ENCODE measurements around the gene PDGFD. TPM values are rescaled to one million over a fixed set of nuclear protein-coding genes. Genes with fewer than 3 reads are reported as not detected.

Gene PDGFD
- total RNA-seq, 2 experiments from 2014 or later = 0.11 to 0.13 TPM

DNA sequence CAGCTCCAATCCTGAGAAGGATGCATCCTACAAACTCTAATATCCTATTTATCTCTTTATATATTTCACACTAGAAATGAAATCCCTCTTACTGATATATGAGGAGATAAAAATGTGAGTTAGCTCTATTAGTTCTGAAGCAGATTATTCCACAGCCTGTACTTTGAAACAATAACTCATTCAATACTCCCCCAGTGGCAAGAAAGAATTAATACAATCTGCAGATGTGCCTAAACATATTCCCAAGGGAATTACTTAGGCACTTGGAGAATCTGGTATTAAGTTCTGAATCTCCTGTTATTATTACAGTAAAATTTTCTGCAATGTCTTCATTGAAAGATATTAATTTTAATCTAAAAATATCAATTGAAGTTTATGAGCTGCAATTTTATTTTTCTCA, 68.2 kb downstream of the PDGFD start:
- ChIA-PET POLR2A (interaction anchor here (0.5 kb wide), 1 partner anchor 1660 kb away, joined by 3 read pairs; no protein-coding TSS in a partner anchor), CTCF (no interaction called here)

GRCh38 chr11:104094576-104094975, 69.4 kb downstream of the PDGFD start:
- CTCF ChIA-PET = no interaction called here
- POLR2A ChIA-PET = no interaction called here

DNA sequence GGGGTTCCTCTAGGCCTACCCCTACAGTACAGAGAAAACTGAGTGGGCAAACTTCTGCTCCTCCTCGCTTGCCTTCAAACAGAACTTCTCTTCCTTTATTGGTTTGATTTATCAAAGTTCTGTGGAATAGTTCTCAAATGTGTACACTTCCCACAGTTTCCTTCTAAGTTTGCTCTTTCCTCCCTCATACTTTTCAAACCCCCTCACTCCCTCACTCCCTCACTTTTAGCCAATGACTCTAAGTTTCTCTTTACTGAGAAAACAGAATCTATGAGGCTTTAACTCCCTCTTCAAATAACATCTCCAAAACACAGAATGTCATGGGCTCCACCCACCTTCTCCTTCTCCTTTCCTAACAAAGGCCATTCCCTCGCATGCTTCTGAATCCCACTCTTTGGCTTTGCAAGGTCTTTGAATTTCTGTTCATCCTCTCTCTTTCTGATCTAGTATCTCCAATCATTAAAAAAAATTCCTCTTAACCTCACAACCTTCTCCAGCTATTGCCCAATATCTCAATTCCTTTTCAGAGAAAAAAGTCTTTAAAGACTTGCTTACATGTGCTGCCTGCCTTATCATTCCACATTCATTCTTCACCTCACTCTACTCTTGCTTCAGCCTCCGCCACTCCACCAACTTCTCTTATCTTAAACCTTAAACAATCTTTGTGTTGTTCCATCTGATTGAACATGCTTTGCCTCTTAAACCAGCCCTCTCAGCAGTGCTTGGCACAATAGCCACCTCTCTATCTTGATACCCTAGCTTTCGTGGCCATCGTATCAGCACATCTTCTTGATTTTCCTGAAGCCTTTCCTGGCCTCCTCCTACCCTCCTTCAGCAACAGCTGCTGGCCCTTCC, 70.3 kb downstream of the PDGFD start:
- ChIA-PET CTCF (no interaction called here), POLR2A (no interaction called here)

GRCh38 chr11:104092744-104093143, 71.2 kb downstream of the PDGFD start:
- POLR2A ChIA-PET = no interaction called here
- CTCF ChIA-PET = no interaction called here

DNA sequence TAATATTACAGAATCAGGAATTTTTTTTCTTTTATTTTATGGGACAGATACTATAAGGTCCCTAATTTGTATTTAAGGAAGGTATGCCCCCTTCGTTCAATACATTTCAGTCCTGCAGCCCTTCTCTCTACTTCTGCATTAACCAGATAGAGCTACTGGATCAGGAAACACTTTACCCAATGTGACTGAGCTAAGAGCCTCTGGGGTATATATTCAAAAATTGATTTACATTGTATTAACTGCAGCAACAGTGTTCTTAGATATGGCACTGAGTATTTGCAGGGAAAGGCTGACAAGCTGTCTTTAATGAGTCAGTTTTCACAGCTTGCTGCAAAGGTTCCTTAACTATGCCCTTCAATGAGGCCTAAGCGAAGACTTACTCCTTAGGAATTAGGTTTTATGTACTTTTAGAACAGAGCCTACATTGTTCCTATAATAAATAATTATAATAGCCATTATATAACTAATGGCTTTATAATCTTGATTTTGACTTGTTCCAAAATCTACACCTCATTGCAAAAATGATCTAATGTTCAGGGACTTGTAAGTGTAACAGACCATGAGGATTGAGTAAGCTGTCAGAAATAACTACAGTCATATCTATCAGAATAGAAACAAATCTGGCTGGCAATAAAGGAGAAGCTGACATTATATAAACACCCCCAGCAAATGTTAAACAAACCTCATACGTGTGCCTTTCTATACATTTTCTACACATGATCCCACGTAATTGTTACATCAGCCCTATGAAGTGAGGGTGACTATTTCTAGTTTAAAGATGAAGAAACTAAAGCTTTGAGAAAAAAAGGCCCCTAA, 72.5 kb downstream of the PDGFD start:
- ChIA-PET CTCF (no interaction called here), POLR2A (no interaction called here)

GRCh38 chr11:104090767-104091166, 73.2 kb downstream of the PDGFD start:
- POLR2A ChIA-PET = no interaction called here
- CTCF ChIA-PET = no interaction called here

GRCh38 chr11:104089481-104089880, 74.5 kb downstream of the PDGFD start:
- CTCF ChIA-PET = no interaction called here
- POLR2A ChIA-PET = no interaction called here

GRCh38 chr11:104086621-104087020, 77.3 kb downstream of the PDGFD start:
- CTCF ChIA-PET = no interaction called here
- POLR2A ChIA-PET = no interaction called here

DNA sequence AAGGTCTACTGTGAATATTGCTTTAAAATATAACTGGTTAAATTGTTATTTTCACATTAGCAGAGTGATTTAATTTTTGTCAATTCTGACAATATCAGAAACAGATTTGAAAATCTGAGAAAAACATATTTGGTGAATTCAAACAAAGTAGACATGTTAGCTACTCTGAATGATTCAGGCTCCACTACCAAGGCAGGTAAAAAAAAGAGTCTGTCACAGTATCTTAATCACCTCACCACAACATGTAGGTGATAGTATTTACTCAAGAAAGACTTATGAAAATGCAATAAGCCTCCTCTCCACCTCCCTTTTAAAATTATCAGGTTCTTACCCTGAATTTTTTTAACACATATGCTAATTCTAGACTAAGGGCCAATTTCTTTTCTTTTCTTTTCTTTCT, 85.0 kb downstream of the PDGFD start:
- ChIA-PET POLR2A (no interaction called here), CTCF (no interaction called here)

GRCh38 chr11:104078245-104078644, 85.7 kb downstream of the PDGFD start:
- ChIA-PET CTCF (no interaction called here), POLR2A (no interaction called here)

- CTCF ChIA-PET = no interaction called here
- POLR2A ChIA-PET = no interaction called here
Observed at GRCh38 chr11:104076455-104076854, 87.5 kb downstream of the PDGFD start.

- ChIA-PET POLR2A (no interaction called here), CTCF (no interaction called here)
Observed at GRCh38 chr11:104075706-104076105, 88.2 kb downstream of the PDGFD start.

DNA sequence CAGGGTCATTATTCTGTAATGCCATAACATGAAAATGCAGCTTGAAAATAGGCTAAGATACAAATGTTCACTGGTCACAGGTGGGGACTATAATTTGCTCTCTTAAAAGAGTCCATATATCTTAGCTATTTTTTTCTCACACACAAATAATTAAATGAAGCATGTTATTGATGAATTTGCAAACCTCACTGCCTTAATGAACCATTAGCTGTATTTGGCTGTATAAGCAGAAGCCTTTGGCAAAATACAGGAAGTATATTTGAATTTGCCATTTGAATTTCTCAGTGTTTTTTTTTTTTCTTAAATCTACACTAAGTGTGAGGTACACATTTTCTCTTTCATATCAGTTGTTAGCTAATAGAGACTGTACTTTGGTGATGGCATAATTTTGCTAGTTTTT, 88.9 kb downstream of the PDGFD start:
- POLR2A ChIA-PET = no interaction called here
- CTCF ChIA-PET = no interaction called here

DNA sequence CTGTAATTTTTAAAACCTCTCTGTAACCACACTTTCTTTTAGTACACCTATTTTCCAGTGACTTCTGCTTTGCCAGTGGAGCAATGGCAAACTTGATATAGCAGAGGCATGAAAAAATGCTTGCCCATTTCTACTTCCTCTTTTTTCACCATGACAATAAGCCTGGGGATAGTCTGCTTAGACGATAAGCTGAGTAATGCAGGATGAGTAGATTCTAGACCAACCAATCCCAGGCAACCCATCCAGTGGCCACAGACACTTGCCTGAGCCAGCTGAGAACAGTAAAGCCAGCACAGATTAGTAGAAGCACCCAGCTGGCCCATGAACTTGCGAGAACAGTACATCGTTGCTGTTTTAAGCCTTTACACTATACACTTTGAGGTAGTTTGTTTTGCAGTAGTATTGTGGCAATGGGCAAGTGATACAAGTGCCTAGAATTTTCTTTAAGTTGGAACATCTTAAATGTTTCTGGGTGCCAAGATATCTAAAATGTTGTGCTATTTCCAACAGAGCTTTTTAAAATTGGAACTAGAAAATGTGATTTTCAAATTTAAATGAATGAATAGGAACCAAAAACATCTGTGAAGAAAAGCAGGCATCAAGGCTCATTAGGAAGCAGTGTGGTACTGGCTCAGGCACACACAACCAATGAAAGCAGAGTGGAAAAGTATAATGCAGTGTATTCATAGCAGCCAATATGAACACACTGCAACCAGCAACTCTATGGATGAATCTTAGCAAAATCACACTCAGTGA, 89.8 kb downstream of the PDGFD start:
- CTCF ChIA-PET = no interaction called here
- POLR2A ChIA-PET = no interaction called here

GRCh38 chr11:104067534-104067933, 96.4 kb downstream of the PDGFD start:
- ChIA-PET CTCF (no interaction called here), POLR2A (no interaction called here)

- ChIA-PET POLR2A (no interaction called here), CTCF (no interaction called here)
Observed at GRCh38 chr11:104064034-104064630, 99.8 kb downstream of the PDGFD start.

DNA sequence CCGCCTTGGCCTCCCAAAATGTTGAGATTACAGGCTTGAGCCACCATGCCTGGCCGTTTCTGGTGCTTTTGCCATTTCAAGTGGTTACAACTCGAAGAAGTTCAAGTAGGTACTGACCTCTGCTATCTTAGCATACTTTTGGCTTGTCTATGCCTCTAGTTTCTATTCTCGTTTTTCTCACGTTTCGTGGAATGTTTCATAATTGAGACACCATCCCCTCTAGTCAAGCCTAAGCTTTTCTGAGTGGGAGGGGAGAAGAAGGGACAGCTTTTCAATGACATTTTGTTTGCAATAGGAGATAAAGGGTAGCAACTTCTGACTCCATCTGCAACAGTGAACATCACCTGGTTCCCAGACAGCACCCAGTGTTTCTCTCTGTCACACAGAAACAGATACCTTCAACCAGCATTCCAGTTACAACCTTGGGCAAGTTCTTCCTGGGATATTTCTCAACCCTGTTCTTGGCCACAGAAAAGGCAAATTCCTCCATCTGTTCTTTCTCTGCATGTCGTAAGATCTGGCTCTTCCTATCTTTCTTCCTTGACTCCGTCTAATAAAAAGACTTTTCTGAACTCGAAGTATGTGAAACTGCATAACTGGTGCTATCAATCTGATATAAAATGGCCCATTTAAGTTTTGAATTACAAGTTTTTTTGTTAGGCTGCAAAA, 102.0 kb downstream of the PDGFD start:
- CTCF ChIA-PET = no interaction called here
- POLR2A ChIA-PET = no interaction called here

GRCh38 chr11:104060820-104061219, 103.1 kb downstream of the PDGFD start:
- POLR2A ChIA-PET = interaction anchor here (0.7 kb wide), 1 partner anchor 1609 kb away, joined by 4 read pairs; no protein-coding TSS in a partner anchor

DNA sequence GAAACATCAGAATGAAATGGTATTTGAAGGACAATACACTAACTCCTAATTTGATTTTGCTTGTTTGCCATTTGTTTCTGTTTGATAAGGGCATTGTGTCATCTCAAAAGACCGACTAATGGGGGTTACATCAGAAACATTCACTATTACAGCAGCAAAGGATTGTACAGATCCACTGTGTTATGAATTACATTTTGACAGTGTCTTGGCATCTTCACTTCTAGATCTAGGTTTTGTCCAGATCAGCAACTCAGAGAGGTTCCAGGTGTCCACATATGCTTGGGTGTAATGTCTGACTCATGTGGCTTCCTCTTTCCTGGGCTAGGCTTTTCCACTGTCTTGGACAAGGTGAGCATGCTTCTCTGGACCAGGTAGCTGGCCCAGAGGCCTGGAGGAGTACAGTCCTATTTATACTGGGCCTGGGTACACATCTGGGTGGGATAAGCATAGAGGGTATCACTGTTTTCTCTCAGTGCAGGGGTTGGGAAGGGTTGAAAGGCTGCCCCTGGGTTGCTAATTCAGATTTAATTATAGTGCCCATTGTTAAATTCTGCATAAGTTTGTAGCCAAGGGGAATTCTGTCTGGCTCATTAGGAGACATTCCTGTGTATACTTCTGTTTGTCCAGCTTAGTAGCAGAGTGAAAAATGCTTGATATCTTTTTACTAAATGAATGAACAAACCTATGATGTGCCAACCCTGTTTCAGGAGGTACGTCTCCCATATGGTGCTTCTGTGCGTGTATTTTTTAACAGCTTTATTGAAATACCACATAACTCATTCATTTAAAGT, 103.7 kb downstream of the PDGFD start:
- POLR2A ChIA-PET = interaction anchor here (0.7 kb wide), 1 partner anchor 1609 kb away, joined by 4 read pairs; no protein-coding TSS in a partner anchor
- CTCF ChIA-PET = no interaction called here

More at GRCh38 chr11:104060820-104061219, 103.1 kb downstream of the PDGFD start:
- CTCF ChIA-PET = no interaction called here

Measured in activated CD8-positive, alpha-beta memory T cell treated with anti-CD3 and anti-CD28 coated beads for 36 hours (primary cell).